Activated CD4-positive, alpha-beta T cell treated with anti-CD3 and anti-CD28 coated beads, Interleukin-2, Interleukin-6, amounts not matched to agents 100 ng/mL and 50 ng/mL, durations not matched to agents 16 hours and 8 hours (primary cell): Measurements from ENCODE around the gene POU3F2.

Experiments
- DNase-seq: peaks from one replicate; pipeline ENCODE4 v3.0.0-alpha.2; 2020

Gene POU3F2

GRCh38 chr6:98834060-98835031 lies at the start of gene POU3F2:
Gene POU3F2 (plus strand): TSS chr6:98834574. CDS start chr6:98834874, 300 bp downstream.
- peak; percentile 72 for DNase-seq

DNA sequence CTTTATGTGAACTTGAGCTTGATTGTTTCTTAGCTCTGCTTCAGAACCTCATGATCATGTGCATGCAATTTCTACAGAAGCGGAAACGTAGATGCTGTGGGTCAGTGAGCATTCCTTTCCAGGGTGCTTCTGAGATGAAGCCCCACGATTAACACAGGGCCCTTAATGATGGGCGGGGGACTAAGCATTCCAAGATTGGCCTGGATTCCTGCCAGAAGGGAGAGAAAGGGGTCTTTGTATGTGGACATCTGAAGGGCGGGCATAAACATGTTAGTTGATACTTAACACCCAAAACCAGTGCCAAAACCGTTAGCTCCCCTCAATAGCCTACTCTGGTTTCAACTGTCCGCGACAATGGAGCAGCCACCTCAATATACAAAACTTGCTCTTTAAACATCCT lies 46.9 kb upstream of the POU3F2 start:
- no peak for DNase-seq

- no peak for DNase-seq
Observed at GRCh38 chr6:98787961-98788360, 46.4 kb upstream of the POU3F2 start.

- DNase-seq: no peak
Observed at GRCh38 chr6:98794307-98794842, 40.0 kb upstream of the POU3F2 start.

GRCh38 chr6:98797217-98797994 lies 37.0 kb upstream of the POU3F2 start:
- no peak for DNase-seq

DNA sequence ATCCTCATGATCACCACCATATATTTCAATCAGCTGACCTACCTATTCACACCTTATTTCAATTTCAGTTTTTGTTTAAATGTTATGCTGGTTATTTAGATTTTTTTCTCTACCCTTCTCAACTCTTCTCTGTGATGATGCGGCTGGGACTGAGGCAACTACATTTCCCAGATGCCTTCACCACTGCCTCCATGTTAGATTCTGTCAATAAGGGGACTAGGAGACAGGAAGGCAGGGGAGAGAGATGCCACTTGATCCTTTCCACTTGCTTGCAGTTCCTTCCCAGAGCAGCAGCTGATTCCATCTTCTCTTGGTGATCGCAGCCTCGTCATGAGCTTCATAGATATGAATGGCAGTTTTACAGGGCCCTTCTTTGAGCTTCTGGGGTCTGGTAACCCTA lies 33.5 kb upstream of the POU3F2 start:
- DNase-seq: no peak

DNA sequence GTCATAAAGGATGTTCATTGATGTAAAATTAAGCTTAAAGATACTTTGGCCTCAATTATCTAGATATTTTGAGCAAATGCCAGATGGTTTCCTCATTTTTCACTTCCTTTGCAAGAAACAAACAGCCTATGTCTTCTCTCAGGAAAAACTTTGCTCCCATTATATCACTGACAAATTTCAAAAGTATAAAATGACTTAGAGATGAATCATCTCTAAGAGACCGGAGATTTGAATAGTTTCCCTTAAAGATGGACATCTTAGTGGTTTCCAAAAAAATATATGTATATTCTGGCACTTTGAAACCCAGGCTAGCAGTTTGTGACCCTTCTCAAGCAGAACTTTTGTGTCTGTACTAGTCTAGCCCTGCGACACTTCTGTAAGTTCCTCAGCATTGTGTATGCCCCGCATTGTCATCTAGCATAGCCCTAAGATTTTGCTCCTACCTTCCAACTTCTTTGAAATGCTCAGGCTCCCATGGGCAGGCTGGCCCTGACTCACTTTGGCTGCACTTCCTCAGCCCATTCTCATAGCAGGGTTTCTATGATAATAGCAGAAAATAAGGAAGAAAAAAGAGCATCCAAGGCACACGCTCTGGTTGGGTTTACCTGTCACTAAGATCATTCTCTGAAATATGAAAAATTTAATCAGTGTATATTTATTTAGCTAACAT lies 25.7 kb upstream of the POU3F2 start:
- no peak for DNase-seq

- DNase-seq: no peak
Observed at GRCh38 chr6:98812220-98812619, 22.2 kb upstream of the POU3F2 start.

GRCh38 chr6:98816799-98817198 lies 17.6 kb upstream of the POU3F2 start:
- no peak for DNase-seq

DNA sequence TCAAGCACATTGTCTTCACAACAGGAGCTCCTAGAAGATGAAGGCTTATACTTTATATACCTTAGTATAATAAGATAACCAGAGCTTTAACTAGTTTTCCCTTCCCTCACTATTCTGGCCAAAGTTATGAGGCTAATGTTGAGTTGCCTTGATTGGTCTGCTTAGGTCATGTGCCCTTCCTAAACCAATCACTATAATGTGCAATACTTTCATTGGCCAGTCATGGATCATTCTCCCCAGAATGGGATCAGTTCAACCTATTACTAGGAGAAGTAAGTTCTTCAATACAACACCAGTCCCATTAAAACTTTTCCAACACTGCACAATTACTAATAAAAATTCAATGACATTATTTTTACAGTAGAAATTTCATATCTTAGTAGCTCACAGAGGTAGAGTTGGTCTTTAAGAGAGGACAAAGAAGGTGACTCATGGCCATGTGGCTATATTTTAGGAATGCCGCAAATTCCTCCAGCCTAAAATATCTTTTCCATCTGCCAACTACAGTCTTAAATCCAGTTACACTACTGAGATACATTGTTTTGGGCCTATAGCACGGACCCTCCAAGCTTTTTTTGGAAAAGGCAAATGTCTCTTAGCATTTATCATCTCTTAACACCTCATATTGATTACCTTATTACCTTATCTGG lies 12.5 kb upstream of the POU3F2 start:
- no peak for DNase-seq

GRCh38 chr6:98823428-98824161 lies 10.8 kb upstream of the POU3F2 start:
- no peak for DNase-seq

- no peak for DNase-seq
Observed at GRCh38 chr6:98824162-98824901, 10.0 kb upstream of the POU3F2 start.

- no peak for DNase-seq
Observed at GRCh38 chr6:98824902-98825599, 9.3 kb upstream of the POU3F2 start.

- no peak for DNase-seq
Observed at GRCh38 chr6:98825600-98826230, 8.7 kb upstream of the POU3F2 start.

DNA sequence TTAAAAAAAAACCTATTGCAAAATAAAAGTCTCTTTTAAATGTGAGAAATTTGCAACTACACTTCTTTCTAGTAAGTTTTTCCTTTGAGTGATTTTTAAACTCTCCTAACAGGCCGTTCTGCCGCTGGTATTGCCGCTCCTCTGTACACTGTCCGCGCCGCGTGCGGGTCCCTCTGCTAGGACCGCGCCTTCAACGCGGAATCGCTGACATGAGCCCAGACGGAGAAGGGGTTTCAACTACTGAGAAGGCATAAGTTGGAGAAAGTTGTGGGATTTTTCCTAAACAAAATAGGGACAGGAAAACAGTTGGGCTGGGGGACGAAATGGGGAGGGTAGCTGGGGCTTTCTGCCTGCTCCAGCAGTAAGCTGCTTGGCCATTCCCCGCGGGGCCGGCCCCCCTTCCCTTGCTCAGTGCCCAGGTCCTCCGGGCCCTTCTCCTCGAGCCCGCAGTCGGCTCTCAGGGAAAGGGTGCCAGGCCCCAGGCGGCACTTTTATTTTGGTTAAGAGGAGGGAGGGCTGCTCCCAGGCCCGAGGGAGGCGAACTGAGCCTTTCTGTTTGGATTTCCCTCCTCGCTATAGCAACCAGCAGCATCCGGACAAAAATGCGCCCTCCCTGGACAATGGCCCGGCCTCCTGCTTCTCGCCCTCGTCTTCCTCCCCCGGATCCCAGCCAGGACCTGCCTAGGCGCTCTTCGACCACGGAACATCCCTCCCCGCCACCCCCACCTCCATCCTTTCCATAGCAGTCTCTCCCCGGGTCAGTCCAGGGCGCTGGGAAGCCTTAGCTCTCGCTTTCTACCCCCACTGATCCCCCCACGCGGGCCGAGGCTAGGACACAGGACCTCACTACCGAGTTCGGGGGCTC lies 6.8 kb upstream of the POU3F2 start:
- DNase-seq: no peak

DNA sequence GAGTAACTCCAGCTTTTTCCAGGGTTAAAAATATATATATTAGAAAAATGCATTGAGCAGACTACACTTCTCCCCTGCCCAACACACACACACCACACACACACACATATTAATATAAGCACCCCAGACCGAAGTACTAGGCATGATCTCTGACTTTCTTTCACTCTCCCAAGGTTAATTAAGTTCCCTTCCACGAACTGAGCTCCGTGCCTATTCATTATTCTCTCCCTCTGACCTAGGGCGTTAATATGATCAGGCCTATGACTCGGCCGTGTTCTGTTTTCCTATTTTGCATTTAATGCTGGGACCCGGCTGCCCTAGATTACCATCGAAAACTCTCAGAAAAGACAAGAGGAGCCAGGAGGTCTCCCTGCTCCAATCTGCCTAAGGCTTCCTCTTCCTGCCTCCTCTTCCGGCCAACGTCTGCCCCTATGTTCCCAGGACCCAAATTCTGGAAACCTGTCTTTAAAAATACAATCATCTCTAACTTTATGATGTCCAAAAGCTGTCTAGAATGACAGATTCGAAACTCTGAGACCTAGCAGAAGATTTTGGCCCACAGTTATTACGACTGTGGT lies 6.1 kb upstream of the POU3F2 start:
- DNase-seq: no peak

DNA sequence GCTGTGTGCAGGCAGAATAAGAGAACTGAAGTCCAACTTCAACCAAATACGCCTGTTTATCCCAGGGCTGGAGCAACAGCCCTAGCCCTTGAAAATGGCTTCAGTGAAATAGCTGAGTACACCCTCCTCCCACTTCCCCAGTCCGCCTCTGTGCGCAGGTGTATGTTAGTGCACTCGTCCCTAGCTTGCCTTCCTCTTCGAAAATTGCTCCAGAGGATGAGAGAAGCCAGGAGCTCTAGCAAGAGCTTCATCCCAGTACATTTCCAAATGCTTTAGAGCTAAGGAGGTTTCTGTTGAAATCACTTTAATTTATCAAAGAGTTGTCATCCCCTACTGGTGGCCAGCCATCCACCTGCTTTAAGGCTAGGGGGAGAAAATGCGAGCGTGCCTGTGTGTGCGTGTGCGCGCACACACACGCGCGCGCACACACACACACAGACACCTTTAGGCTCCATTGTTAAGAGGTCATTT lies 5.4 kb upstream of the POU3F2 start:
- DNase-seq: no peak

DNA sequence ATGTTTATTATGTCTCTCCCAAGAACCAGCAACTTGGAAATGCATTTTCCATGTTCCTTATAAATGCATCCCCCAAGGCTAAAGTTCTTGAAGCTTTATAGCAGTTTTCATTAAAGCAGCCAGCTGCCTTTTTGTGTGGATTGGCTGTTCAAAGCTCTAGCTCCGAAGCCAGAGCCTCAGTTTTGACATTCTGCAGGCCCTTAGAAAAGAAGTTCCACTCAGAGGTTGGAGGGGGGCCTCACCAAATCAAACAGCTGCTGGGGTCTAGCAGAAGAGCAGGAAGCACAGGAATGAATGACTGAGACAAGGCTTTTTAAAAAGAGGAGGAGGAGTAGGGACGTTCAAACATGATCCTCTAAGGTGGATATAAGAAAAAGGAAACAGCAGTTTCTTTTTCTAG lies 4.2 kb upstream of the POU3F2 start:
- DNase-seq: no peak
